Peyer's patch (tissue), 4 donors: ENCODE data around the gene ADGRD1.

Source experiments
- POLR2A ChIP-seq, 2 donors: fragments of 450-650 bp; IDR thresholded peaks; one replicate each; pipeline ENCODE4 v1.5.1; 2017; ENCODE audit warnings: antibody characterized with exemption in 2 of 2, mild to moderate bottlenecking in 2 of 2, moderate library complexity in 2 of 2
- TF ChIP-seq, protein P1 (sequence below), 6 experiments: fragments of 450-650 bp in 4 of 6; fragments of 200-600 bp in 2 of 6; sonication (generic) in 1 of 6; IDR thresholded peaks; one replicate each; pipeline ENCODE4 v1.5.1; 2017 to 2019; ENCODE audit warnings: antibody characterized with exemption in 6 of 6, mild to moderate bottlenecking in 3 of 6, moderate library complexity in 1 of 6

DNA sequence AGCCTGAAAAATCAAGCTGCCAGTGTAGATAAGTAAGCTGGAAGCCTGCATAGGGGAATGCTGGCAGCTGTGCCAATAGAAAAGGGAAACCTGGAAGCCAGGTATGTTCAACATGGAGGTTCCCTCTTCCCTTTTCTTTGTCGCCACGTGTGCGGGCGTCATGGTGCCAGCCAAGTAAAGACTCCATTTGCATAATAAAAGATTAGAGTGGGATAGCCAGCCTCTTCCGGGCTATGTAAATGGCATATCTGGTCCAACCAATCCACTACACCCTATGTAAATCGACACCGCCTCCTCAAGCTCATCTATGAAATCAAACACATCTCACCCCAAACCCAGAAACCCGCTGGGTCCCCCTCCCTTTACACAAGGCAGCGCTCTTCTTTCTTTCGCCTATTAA is 5.6 kb upstream of the ADGRD1 start:
- TF ChIP-seq, protein P1, sequence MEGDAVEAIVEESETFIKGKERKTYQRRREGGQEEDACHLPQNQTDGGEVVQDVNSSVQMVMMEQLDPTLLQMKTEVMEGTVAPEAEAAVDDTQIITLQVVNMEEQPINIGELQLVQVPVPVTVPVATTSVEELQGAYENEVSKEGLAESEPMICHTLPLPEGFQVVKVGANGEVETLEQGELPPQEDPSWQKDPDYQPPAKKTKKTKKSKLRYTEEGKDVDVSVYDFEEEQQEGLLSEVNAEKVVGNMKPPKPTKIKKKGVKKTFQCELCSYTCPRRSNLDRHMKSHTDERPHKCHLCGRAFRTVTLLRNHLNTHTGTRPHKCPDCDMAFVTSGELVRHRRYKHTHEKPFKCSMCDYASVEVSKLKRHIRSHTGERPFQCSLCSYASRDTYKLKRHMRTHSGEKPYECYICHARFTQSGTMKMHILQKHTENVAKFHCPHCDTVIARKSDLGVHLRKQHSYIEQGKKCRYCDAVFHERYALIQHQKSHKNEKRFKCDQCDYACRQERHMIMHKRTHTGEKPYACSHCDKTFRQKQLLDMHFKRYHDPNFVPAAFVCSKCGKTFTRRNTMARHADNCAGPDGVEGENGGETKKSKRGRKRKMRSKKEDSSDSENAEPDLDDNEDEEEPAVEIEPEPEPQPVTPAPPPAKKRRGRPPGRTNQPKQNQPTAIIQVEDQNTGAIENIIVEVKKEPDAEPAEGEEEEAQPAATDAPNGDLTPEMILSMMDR (IDR thresholded peaks at IDR 0.05) = no peak
- no peak for TF ChIP-seq POLR2A (IDR thresholded peaks at IDR 0.05)
